ENCODE measurements around the gene PTBP1. TPM values are rescaled to one million over a fixed set of nuclear protein-coding genes. Genes with fewer than 3 reads are reported as not detected.

PTBP1 gene
- polyA plus RNA-seq, 1 donor from 2014 or later = 27.3 TPM

DNA sequence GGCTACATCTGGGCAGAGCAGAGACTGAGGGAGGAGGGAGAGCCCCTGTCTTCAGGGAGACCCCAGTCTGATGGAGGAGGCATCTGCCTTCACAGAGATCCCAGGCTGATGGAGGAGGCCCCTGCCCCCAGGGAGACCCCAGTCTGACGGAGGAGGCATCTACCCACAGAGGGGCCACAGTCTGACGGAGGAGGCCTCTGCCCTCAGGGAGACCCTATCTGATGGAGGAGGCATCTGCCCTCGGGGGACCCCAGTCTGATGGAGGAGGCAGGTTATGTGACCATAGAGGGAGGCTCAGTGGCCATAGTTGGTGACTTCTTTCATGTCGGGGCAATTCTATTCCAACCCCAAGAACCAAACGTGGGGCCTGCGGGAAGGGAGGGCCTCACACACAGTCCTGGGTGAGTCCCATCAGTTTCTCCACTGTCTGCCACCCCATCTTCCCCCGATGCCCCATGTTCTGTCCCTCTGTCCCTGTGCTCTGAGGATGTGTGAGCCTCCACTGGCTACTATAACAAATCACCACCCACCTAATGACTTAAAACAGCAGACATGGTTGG is 32.0 kb upstream of the PTBP1 start:
- H4K20me1 ChIP-seq (ENCODE audit: insufficient read depth) = no peaks in the 10 kb centered on the region
- no peaks in the 10 kb centered on the region for H3K9me3 ChIP-seq (ENCODE audit: low read length)
- no peaks in the 10 kb centered on the region for H3K36me3 ChIP-seq (ENCODE audit: insufficient read depth, low read length)
- H3K27me3 ChIP-seq (ENCODE audit: insufficient read depth, low read depth, low read length) = no peaks in the 10 kb centered on the region
- H3K27ac ChIP-seq (ENCODE audit: low read length) = no peak overlapping the region
- no peak overlapping the region for H2AFZ ChIP-seq (ENCODE audit: low read depth, low read length)
- H3K79me2 ChIP-seq (replicated peaks; ENCODE audit: insufficient read depth, low read length) = no peaks in the 10 kb centered on the region
- no peak overlapping the region for H3K4me2 ChIP-seq (ENCODE audit: low read length)
- H3K9ac ChIP-seq (ENCODE audit: low read length) = no peak overlapping the region
- no peaks in the 10 kb centered on the region for H3F3A ChIP-seq (ENCODE audit: insufficient read depth, low read length, poor library complexity, severe bottlenecking)
- no peaks in the 10 kb centered on the region for H3K9me2 ChIP-seq (ENCODE audit: insufficient read depth, low read length)
- TF ChIP-seq POLR2AphosphoS5 (IDR thresholded peaks at IDR 0.05) (no peak), MXI1 (conservative IDR thresholded peaks at IDR 0.05; ENCODE audit: poor library complexity, severe bottlenecking) (no peak), EP300 (conservative IDR thresholded peaks at IDR 0.05; ENCODE audit: poor library complexity, severe bottlenecking) (no peak), TAF1 (IDR thresholded peaks at IDR 0.05; ENCODE audit: low read depth) (no peak), RAD21 (conservative IDR thresholded peaks at IDR 0.05) (no peak), REST (IDR thresholded peaks at IDR 0.05; ENCODE audit: borderline replicate concordance) (no peak), EZH2 (IDR thresholded peaks at IDR 0.05; ENCODE audit: borderline replicate concordance, insufficient read depth, low read length, poor library complexity, severe bottlenecking) (no peak), SMC3 (conservative IDR thresholded peaks at IDR 0.05; ENCODE audit: poor library complexity) (no peak)
- TF ChIP-seq, protein P1, sequence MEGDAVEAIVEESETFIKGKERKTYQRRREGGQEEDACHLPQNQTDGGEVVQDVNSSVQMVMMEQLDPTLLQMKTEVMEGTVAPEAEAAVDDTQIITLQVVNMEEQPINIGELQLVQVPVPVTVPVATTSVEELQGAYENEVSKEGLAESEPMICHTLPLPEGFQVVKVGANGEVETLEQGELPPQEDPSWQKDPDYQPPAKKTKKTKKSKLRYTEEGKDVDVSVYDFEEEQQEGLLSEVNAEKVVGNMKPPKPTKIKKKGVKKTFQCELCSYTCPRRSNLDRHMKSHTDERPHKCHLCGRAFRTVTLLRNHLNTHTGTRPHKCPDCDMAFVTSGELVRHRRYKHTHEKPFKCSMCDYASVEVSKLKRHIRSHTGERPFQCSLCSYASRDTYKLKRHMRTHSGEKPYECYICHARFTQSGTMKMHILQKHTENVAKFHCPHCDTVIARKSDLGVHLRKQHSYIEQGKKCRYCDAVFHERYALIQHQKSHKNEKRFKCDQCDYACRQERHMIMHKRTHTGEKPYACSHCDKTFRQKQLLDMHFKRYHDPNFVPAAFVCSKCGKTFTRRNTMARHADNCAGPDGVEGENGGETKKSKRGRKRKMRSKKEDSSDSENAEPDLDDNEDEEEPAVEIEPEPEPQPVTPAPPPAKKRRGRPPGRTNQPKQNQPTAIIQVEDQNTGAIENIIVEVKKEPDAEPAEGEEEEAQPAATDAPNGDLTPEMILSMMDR (IDR thresholded peaks at IDR 0.05; ENCODE audit: poor library complexity, severe bottlenecking) = no peak
- no peak overlapping the region for H3K4me3 ChIP-seq (ENCODE audit: low read length)

GRCh38 chr19:768424-768823 is 28.8 kb upstream of the PTBP1 start:
- Histone ChIP-seq H2AFZ (ENCODE audit: low read depth, low read length) (no peak overlapping the region), H3K79me2 (replicated peaks; ENCODE audit: insufficient read depth, low read length) (no peaks in the 10 kb centered on the region), H3K9ac (ENCODE audit: low read length) (no peak overlapping the region), H3K4me2 (ENCODE audit: low read length) (no peak overlapping the region), H3K9me3 (ENCODE audit: low read length) (no peaks in the 10 kb centered on the region), H3K4me3 (ENCODE audit: low read length) (no peak overlapping the region), H3K36me3 (ENCODE audit: insufficient read depth, low read length) (no peaks in the 10 kb centered on the region), H3K27me3 (ENCODE audit: insufficient read depth, low read depth, low read length) (no peaks in the 10 kb centered on the region), H3K9me2 (ENCODE audit: insufficient read depth, low read length) (no peaks in the 10 kb centered on the region), H3F3A (ENCODE audit: insufficient read depth, low read length, poor library complexity, severe bottlenecking) (no peaks in the 10 kb centered on the region), H3K27ac (ENCODE audit: low read length) (no peak overlapping the region), H4K20me1 (ENCODE audit: insufficient read depth) (no peaks in the 10 kb centered on the region)
- no peak for TF ChIP-seq POLR2AphosphoS5 (IDR thresholded peaks at IDR 0.05)
- no peak for TF ChIP-seq TAF1 (IDR thresholded peaks at IDR 0.05; ENCODE audit: low read depth)
- no peak for TF ChIP-seq EZH2 (IDR thresholded peaks at IDR 0.05; ENCODE audit: borderline replicate concordance, insufficient read depth, low read length, poor library complexity, severe bottlenecking)
- TF ChIP-seq, protein P1 (IDR thresholded peaks at IDR 0.05; ENCODE audit: poor library complexity, severe bottlenecking) = no peak
- no peak for TF ChIP-seq REST (IDR thresholded peaks at IDR 0.05; ENCODE audit: borderline replicate concordance)
- no peak for TF ChIP-seq EP300 (conservative IDR thresholded peaks at IDR 0.05; ENCODE audit: poor library complexity, severe bottlenecking)
- no peak for TF ChIP-seq SMC3 (conservative IDR thresholded peaks at IDR 0.05; ENCODE audit: poor library complexity)
- no peak for TF ChIP-seq MXI1 (conservative IDR thresholded peaks at IDR 0.05; ENCODE audit: poor library complexity, severe bottlenecking)
- TF ChIP-seq RAD21 (conservative IDR thresholded peaks at IDR 0.05) = no peak
